NCI-H1694 treated with DMSO at 0.1 percent for 48 hours (cell line): ENCODE results near the gene TBL1X.

Experiments
- DNase-seq: peaks from one replicate; lab custom pipeline; 2025; lab: John Stamatoyannopoulos, UW

The TBL1X gene

GRCh38 chrX:9668537-9668936 lies 203.7 kb downstream of the TBL1X start:
- no peak for DNase-seq

DNA sequence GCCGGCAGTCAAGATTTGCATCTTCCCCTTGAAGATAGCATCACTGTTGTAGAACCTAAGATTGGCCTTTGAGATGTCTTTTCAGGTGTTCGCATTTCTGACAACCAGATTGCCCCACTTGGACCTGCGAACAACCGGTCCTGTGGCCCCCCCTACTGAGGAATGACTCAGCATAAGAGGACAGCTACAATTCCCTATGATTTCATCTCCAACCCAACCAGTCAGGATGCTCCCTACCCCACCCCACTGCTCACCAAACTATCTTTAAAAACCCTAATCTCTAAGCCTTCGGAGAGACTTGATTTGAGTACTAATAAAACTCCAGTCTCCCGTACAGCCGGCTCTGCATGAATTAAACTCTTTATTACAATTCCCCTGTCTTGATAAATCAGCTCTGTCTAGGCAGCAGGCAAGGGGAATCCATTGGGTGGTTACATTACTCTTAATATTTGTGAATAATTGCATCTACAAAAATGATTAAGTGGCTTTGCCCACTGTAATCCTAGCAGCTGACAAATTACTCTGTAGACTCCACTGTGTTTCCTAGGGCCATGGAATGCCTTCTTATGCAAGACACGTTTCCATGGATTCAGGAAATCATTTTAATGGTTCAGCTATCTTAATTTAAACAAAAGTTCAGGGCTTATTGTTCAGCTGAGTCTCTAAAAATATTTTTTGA lies 205.4 kb downstream of the TBL1X start:
- no peak for DNase-seq

GRCh38 chrX:9671998-9672397 lies 207.1 kb downstream of the TBL1X start:
- no peak for DNase-seq

DNA sequence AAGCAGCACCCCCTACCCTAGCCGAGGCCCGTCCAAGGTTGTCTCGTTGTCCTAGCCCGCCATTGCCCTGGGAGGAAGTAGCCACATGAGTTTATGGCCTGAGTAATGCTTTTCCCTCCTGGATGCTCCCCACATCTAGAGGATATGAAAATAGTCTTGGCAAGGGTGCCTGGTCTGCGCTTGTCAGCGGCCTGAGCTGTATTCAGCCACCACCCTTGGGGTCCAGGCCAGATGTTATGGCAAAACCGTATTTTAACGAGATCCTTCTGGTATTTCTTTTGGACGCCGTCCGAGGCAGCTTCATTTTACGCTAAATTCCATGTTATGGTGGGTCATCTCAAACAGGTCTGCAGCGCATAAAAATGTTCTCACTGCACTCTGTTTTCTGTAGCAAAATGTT lies 211.4 kb downstream of the TBL1X start:
- DNase-seq = no peak

DNA sequence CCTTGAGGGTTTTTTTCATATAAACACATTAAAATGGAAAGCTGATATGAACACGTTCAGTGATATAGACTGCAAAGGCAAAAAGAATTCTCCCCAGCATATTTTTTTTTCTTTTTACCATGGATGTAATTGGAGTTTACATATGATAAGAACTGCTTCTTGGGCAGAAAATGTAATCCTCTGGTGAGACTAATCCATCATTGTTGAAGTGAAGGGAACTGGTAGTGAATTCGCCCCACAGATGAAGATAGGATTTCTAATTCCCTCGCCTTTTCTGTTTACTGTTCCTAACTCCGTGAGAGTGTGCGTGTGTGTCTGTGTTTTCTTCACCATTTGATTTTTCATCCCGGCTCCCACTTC lies 211.9 kb downstream of the TBL1X start:
- no peak for DNase-seq

GRCh38 chrX:9677098-9677739 lies 212.4 kb downstream of the TBL1X start:
- DNase-seq = no peak

DNA sequence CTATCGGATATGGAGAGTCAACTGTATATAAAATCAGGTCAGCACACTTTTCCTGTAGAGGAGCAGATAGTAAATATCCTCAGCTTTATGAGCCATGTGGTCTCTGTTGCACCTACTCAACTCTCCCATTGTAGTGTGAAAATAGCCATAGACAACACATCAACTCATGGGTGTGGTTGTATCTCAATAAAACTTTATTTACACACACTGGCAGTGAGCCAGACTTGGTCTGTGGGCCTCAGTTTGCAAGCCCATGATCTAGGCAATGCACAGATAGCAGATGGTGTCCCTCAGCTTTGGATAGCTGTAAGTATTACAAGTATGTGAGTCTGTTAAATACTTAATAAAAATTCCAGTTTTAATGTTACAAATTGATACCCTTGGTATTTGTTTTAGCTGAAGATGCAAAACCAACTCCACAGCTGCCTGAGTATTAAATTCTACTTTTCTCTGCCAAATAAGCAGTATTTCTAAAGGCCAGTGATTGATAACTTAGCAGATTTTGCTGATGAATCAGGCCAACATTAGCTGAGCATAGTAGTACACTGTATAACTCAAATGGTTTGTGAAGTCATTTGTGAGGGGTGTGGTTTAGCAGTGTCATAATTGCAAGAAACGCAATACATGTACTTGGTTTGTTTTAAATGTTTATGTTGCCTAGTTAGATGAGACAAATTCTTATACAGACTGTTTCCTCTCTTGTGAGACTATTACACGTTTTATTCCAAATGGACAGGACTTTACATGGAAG lies 213.5 kb downstream of the TBL1X start:
- DNase-seq = no peak

DNA sequence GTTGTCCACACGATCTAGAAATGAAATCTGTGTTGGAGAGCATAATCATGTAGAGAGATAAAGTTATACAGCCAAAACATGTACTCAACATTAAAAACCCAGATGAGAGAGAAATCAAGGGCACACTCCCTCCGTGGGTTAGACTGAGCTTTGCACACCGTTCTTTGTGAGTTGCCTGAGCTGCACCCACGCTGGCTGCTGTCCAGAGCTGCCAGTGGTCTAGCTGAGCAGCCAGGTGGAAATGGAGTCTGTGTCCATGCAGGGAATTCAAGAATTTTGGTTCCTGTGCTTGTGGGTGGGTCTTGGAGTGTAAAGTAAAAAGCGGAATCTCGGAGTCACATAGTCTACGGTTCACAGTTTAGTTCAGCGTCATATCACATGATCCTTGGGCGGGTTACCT lies 216.2 kb downstream of the TBL1X start:
- DNase-seq = no peak

DNA sequence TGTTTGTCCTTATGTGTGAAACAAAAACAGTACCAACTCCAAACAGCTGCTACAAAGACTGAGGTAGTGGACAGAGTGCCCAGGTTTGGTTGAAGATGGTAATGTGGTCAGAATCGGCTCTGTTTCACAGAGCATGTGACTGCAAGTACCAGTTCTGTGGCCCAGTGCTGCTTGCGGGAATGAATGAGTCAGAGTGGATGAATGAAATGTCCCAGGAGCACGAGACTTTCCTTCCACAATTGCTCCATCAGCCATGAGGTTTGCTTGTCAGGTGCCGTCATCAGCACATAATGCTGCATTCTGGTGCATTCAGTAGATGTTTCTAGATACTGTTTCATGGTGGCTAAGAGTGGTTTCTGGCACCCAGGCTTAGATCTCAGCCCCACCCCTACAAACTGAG lies 216.6 kb downstream of the TBL1X start:
- DNase-seq = no peak

DNA sequence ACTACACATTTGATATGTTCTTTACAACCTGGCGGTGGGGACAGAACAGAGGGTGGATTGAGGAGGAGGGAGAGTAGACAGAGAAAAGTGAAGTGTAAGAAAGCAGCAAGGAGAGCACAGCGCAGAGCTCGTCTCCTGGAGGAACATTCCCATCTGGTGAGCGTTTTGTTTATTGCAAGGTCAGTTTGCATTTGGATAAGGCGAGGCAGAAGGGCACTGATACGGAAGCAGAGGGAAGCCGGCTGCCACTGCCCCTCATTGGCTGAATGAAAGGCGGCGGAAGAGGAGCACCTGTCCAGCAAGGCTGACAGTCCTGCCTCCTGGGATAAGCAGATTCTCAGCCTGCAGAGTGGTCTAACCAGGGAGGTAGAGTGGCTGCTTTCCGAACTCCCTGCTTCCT lies 217.6 kb downstream of the TBL1X start:
- no peak for DNase-seq

- DNase-seq = no peak
These were observed 218.0 kb downstream of the TBL1X start for GRCh38 chrX:9682861-9683260.

GRCh38 chrX:9683350-9683749 lies 218.5 kb downstream of the TBL1X start:
- no peak for DNase-seq

DNA sequence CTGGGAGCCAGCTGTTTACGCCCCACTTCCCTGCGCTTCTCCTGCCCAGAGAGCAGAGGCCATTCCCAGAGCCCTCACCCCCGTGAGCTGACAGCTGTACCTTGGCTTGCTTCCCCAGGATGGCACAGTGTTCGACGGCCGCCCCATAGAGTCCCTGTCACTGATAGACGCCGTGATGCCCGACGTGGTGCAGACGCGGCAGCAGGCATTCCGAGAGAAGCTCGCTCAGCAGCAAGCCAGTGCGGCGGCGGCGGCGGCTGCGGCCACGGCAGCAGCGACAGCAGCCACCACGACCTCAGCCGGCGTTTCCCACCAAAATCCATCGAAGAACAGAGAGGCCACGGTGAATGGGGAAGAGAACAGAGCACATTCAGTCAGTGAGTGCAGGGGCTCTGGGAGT lies 223.0 kb downstream of the TBL1X start:
- DNase-seq = no peak

- DNase-seq = no peak
These were observed 224.0 kb downstream of the TBL1X start for GRCh38 chrX:9688833-9689232.

DNA sequence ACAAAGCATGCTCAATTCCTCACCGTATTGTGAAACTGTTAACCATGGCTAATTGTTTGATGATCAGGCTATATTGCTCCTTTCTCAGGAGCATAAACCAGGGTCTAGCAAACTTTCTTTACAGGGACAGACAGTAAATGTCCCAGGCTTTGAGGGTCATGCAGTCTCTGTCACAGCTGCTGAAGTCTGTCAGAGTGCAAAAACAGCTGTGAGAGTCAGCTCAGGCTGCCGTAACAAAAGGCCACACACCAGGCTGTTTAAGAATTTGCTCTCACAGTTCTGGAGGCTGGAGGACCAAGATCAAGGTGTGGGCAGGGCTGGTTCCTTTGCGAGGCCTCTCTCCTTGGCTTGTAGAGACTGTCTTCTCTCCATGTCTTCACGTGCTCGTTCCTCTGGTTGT lies 225.2 kb downstream of the TBL1X start:
- DNase-seq = no peak

DNA sequence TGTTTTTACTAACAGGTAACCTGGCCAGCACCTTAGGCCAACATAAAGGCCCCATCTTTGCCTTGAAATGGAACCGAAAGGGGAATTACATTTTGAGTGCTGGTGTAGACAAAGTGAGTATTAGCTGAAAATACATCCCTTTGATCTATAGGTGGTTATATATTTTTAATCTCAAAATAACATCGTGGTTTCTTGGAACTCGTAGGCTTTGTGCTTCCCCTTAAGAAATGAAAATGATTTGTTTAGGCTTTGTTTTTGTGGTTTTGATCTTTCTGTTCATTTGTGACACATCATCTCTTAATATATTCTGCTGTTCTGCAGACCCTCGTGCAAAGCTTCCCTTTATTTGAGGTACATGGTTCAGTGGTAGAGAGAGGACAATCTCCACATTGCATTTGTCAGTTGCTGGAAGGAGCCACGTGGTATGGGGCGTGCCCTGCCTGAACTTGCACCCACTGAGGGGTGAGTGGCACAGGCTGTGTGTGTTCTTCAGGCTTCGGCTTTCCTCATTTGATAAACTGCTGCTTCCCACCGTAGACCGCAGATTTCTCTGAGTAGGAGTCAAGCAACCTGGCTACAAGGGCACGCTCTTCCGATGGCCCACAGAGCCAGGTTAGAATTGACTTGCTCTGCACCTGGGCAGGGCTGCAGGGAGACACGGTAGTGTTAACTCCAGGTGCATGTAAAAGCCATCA lies 228.6 kb downstream of the TBL1X start:
- DNase-seq = no peak

DNA sequence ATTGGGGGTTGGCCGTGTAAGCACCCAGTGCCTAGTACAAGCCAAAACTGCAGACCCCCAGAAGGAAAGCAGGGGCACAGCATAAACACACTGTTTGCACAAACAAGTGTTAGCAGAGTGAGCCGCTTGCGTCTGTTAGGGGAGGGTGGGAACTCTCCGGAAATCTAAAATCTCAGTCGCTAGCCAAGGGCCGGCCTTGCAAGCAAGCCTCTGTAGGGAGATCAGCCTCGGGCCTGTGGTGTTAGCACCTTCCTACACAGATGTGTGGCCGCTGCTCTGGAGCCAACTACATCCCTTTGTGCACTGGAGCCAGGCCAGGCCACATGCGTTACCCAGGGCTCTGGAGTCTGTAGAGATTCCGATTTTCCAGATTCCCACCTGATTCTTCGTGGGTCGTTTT lies 233.7 kb downstream of the TBL1X start:
- DNase-seq = no peak

DNA sequence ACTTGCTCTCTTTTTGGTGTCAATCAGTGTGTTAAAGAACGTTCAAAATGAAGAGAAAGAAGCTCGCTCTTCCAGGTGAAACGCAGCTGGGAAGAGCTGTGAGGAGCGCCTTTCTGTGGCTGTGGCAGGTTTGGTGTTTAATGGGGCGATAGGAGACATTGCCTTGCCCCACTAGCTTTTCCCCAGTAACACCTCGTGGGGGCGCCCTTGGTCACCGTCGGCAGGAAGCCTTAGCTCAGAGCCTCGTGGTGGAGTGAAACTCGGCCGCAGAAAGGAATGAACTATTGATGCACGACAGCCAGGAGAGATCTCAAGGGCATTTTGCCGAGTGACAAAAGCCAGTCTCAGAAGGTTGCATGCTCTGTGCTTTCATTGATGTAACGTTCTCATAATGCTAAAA lies 235.7 kb downstream of the TBL1X start:
- no peak for DNase-seq

- DNase-seq = no peak
These were observed 236.9 kb downstream of the TBL1X start for GRCh38 chrX:9701790-9702189.

DNA sequence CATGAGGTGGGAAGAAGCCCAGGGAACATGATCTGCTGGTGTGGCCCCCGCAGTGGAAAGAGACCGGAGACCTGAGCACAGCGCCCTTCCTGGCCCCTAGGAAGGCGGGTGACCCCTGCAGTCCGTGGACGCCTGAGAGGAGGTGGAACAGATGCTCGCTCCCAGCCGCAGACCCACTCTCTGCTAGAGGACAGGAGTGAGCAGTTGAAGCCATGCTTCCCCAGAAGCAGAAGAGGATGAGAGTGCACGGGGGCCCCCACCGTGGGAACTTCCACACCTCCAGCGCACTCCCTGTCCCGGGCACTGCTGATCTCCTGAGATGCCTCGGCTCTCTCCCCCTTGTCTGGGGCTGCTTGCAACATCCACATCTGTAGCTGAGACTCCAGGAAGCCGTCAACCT lies 238.5 kb downstream of the TBL1X start:
- DNase-seq = no peak

DNA sequence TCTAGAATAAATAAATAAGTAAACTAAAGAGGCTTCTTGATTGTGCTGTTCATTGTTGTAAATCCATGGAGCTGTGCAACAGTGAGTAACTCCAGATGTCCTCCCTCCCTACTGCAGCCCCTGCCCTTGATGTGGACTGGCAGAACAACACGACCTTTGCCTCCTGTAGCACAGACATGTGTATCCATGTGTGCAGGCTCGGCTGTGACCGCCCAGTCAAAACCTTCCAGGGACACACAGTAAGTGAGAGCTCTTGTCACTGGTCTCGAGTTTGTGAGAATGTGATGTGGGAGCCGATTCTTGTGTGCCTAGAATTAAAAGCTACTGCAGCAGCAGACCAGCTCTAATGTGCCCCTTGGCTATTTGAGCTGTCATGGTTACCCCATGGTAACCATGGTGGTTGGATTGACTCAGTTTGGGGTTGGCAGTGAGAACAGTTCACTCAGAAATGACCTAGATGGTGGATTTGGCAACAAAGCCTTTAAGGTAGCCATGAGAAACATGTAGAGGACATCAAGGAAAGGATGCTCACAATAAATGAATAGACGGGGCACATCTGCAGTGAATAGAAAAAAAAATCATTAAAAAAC lies 240.1 kb downstream of the TBL1X start:
- no peak for DNase-seq

- no peak for DNase-seq
These were observed 241.6 kb downstream of the TBL1X start for GRCh38 chrX:9706421-9706820.
